Fibroblast of skin of left quadriceps (primary cell): Measurements from ENCODE around the gene CBFB.
"Not testable (repeated sequence)": the region's sequence is repeated elsewhere in the genome, so short reads cannot be mapped to it uniquely, and the experiment has no call there.

ENCODE experiments used
- DNase-seq, 2 experiments: peaks; one replicate each; pipeline ENCODE4 v3.0.0-alpha.2; 2013; ENCODE audit warnings: low read depth in 2 of 2

The CBFB gene

GRCh38 chr16:67028696-67029253, at the start of gene CBFB:
CBFB (plus strand) TSS chr16:67029149; CDS start chr16:67029408, 259 bp downstream.
- peak; percentile 81 to 85 for DNase-seq

GRCh38 chr16:66983033-66983432, 45.9 kb upstream of the CBFB start:
- DNase-seq: no peak

- DNase-seq: no peak
Measured at GRCh38 chr16:66984892-66985311, 44.0 kb upstream of the CBFB start.

- DNase-seq: no peak
Measured at GRCh38 chr16:66986559-66986958, 42.4 kb upstream of the CBFB start.

- DNase-seq: no peak
Measured at GRCh38 chr16:66988197-66988788, 40.7 kb upstream of the CBFB start, which contains the start of gene CES4A. CES4A (plus strand) TSS chr16:66988589; CDS start chr16:66988773, 184 bp downstream.

GRCh38 chr16:66991545-66992077, 37.3 kb upstream of the CBFB start:
- no peak for DNase-seq

- DNase-seq: not testable (repeated sequence)
Measured at GRCh38 chr16:66993558-66993957, 35.4 kb upstream of the CBFB start.

GRCh38 chr16:66996324-66996982, 32.5 kb upstream of the CBFB start:
- DNase-seq: no peak

- DNase-seq: no peak
Measured at GRCh38 chr16:66996983-66997358, 32.0 kb upstream of the CBFB start.

GRCh38 chr16:67000384-67001351, 28.3 kb upstream of the CBFB start:
- DNase-seq: no peak

GRCh38 chr16:67001726-67002125, 27.2 kb upstream of the CBFB start:
- DNase-seq: no peak

GRCh38 chr16:67006930-67007658, 21.9 kb upstream of the CBFB start:
- DNase-seq: no peak

- DNase-seq: no peak
Measured at GRCh38 chr16:67009158-67009557, 19.8 kb upstream of the CBFB start.

- DNase-seq: no peak
Measured at GRCh38 chr16:67011274-67011673, 17.7 kb upstream of the CBFB start.

GRCh38 chr16:67013233-67013822, 15.6 kb upstream of the CBFB start:
- DNase-seq: no peak

GRCh38 chr16:67013823-67014633, 14.9 kb upstream of the CBFB start:
- peak; percentile 52 to 63 for DNase-seq

- no peak for DNase-seq
Measured at GRCh38 chr16:67014634-67015312, 14.2 kb upstream of the CBFB start.

- no peak for DNase-seq
Measured at GRCh38 chr16:67015313-67015731, 13.6 kb upstream of the CBFB start.

- DNase-seq: no peak
Measured at GRCh38 chr16:67016143-67016542, 12.8 kb upstream of the CBFB start.
